CD4-positive, CD25-positive, alpha-beta regulatory T cell (primary cell): Measurements from ENCODE around the gene ESAM. TPM values are rescaled to one million over a fixed set of nuclear protein-coding genes. Genes with fewer than 3 reads are reported as not detected.

Source experiments
- ATAC-seq, 2 donors: fragments of 150-1000 bp; cut with Tn5 transposase; one replicate each; pipeline ENCODE4 v1.10.0; 2021; ENCODE audit warnings: low read depth in 2 of 2, moderate number of reproducible peaks in 2 of 2, moderate library complexity in 1 of 2
- DNase-seq, 3 donors: peaks; one replicate each; pipeline versions ENCODE4 v3.0.0 to v3.0.0-alpha.2; 2012 to 2022; ENCODE audit warnings: mixed read lengths in 1 of 3
- H3K27ac ChIP-seq: one replicate; pipeline ENCODE4 v1.7.0; 2013; ENCODE audit warnings: mild to moderate bottlenecking, low read length; ENCODE audit not compliant: insufficient read depth, poor library complexity, severe bottlenecking
- H3K27me3 ChIP-seq: one replicate; pipeline ENCODE4 v1.7.0; 2013; ENCODE audit warnings: low read length; ENCODE audit not compliant: control insufficient read depth, insufficient read depth
- H3K36me3 ChIP-seq: one replicate; pipeline ENCODE4 v1.7.0; 2013; ENCODE audit warnings: mild to moderate bottlenecking, low read length, moderate library complexity; ENCODE audit not compliant: control insufficient read depth, insufficient read depth
- H3K4me1 ChIP-seq: 2 replicates; pipeline ENCODE4 v1.7.0; 2013; ENCODE audit warnings: mild to moderate bottlenecking, low read length; ENCODE audit not compliant: insufficient read depth, control insufficient read depth, poor library complexity, severe bottlenecking
- H3K4me3 ChIP-seq: one replicate; pipeline ENCODE4 v1.7.0; 2013; ENCODE audit warnings: low read depth, mild to moderate bottlenecking, low read length, moderate library complexity
- H3K9me3 ChIP-seq, 2 experiments: 1 replicate in 1 of 2; 2 replicates in 1 of 2; pipeline ENCODE4 v1.7.0; 2013; ENCODE audit warnings: low read length in 2 of 2, mild to moderate bottlenecking in 1 of 2, moderate library complexity in 1 of 2; ENCODE audit not compliant: control insufficient read depth in 2 of 2
- H3K27ac Mint-ChIP-seq, 3 donors: one replicate each; pipeline ENCODE4 v1.8.0; 2020 to 2022; ENCODE audit warnings: mild to moderate bottlenecking in 3 of 3, mixed read lengths in 3 of 3, moderate library complexity in 2 of 3
- H3K27me3 Mint-ChIP-seq: one replicate; pipeline ENCODE4 v1.8.0; 2022; ENCODE audit warnings: mild to moderate bottlenecking, mixed read lengths
- H3K36me3 Mint-ChIP-seq: one replicate; pipeline ENCODE4 v1.8.0; 2020; ENCODE audit warnings: mixed read lengths
- H3K4me1 Mint-ChIP-seq, 4 donors: one replicate each; pipeline ENCODE4 v1.8.0; 2020 to 2022; ENCODE audit warnings: mixed read lengths in 4 of 4, mild to moderate bottlenecking in 1 of 4
- H3K4me3 Mint-ChIP-seq, 4 donors: one replicate each; pipeline ENCODE4 v1.8.0; 2020 to 2022; ENCODE audit warnings: mild to moderate bottlenecking in 4 of 4, mixed read lengths in 4 of 4, moderate library complexity in 3 of 4
- H3K9me3 Mint-ChIP-seq, 7 donors: one replicate each; pipeline ENCODE4 v1.8.0; 2020 to 2022; ENCODE audit warnings: mixed read lengths in 7 of 7, mild to moderate bottlenecking in 3 of 7, moderate library complexity in 2 of 7
- polyA plus RNA-seq, 4 donors: library from polyadenylated mRNA; unstranded; fragments of 300-500 nt; fragmentation: Illumina TruSeq; gene quantifications; one replicate each; pipeline ENCODE4 v1.2.3, GENCODE V29; 2021
- total RNA-seq: library from RNA; stranded (reverse); gene quantifications from one replicate; pipeline ENCODE4 v1.2.3, GENCODE V29; 2022

The ESAM gene
- total and polyA plus RNA-seq, 5 donors from 2014 or later = 0.55 to 3.1 (median 2.6) TPM; not detected in 1

GRCh38 chr11:124754309-124754708 lies 7.8 kb downstream of the ESAM start:
- H3K36me3 ChIP-seq = no peaks in the 10 kb centered on the region
- no peak for ATAC-seq

GRCh38 chr11:124753624-124754023 lies 8.5 kb downstream of the ESAM start:
- H3K9me3 Mint-ChIP-seq = peaks cover 0 to 2% (median 0%) of the 10 kb centered on the region in 7 donors
- H3K27me3 Mint-ChIP-seq = peaks cover 39% of the 10 kb centered on the region
- Histone ChIP-seq H3K9me3 (no peaks in the 10 kb centered on the region), H3K27ac (no peak overlapping the region), H3K4me3 (no peak overlapping the region), H3K36me3 (no peaks in the 10 kb centered on the region), H3K4me1 (peaks cover 6% of the 10 kb centered on the region), H3K27me3 (peaks cover 5% of the 10 kb centered on the region)
- H3K36me3 Mint-ChIP-seq = no peaks in the 10 kb centered on the region
- H3K4me3 Mint-ChIP-seq = peak overlapping the region in 1 of 4 donors; percentile 45
- ATAC-seq (no peak), DNase-seq (no peak)
- H3K27ac Mint-ChIP-seq = no peak overlapping the region
- H3K4me1 Mint-ChIP-seq = peaks cover 0 to 14% (median 5%) of the 10 kb centered on the region in 4 donors

More at GRCh38 chr11:124754309-124754708, 7.8 kb downstream of the ESAM start:
- Histone ChIP-seq H3K4me1 (peaks cover 13% of the 10 kb centered on the region), H3K27me3 (peaks cover 5% of the 10 kb centered on the region), H3K9me3 (no peaks in the 10 kb centered on the region), H3K27ac (no peak overlapping the region), H3K4me3 (no peak overlapping the region)
- DNase-seq = no peak
- no peak overlapping the region for H3K4me3 Mint-ChIP-seq
- peaks cover 0 to 15% (median 5%) of the 10 kb centered on the region in 4 donors for H3K4me1 Mint-ChIP-seq
- peaks cover 46% of the 10 kb centered on the region for H3K27me3 Mint-ChIP-seq
- peaks cover 0 to 2% (median 0%) of the 10 kb centered on the region in 7 donors for H3K9me3 Mint-ChIP-seq
- H3K27ac Mint-ChIP-seq = no peak overlapping the region
- H3K36me3 Mint-ChIP-seq = no peaks in the 10 kb centered on the region

GRCh38 chr11:124753205-124753604 lies 8.9 kb downstream of the ESAM start:
- Mint-ChIP-seq H3K4me1 (peaks cover 0 to 12% (median 2%) of the 10 kb centered on the region in 4 donors), H3K27me3 (peaks cover 35% of the 10 kb centered on the region), H3K36me3 (no peaks in the 10 kb centered on the region), H3K4me3 (peak overlapping the region in 2 of 4 donors; percentile 29 to 45), H3K9me3 (peaks cover 0 to 1% (median 0%) of the 10 kb centered on the region in 7 donors), H3K27ac (no peak overlapping the region)
- Histone ChIP-seq H3K9me3 (no peaks in the 10 kb centered on the region), H3K27ac (no peak overlapping the region), H3K4me3 (no peak overlapping the region), H3K4me1 (peaks cover 2% of the 10 kb centered on the region), H3K27me3 (peaks cover 5% of the 10 kb centered on the region), H3K36me3 (no peaks in the 10 kb centered on the region)
- no peak for ATAC-seq
- no peak for DNase-seq

GRCh38 chr11:124752471-124753102 lies 9.5 kb downstream of the ESAM start:
- ATAC-seq = no peak
- H3K36me3 Mint-ChIP-seq = no peaks in the 10 kb centered on the region
- Histone ChIP-seq H3K36me3 (no peaks in the 10 kb centered on the region), H3K4me1 (no peaks in the 10 kb centered on the region), H3K27me3 (peaks cover 1% of the 10 kb centered on the region), H3K4me3 (no peak overlapping the region), H3K27ac (no peak overlapping the region), H3K9me3 (no peaks in the 10 kb centered on the region)
- peak overlapping the region in 1 of 4 donors; percentile 45 for H3K4me3 Mint-ChIP-seq
- peak overlapping the region in 1 of 3 donors; percentile 93 for H3K27ac Mint-ChIP-seq
- no peak for DNase-seq
- peaks cover 0 to 10% (median 0%) of the 10 kb centered on the region in 4 donors for H3K4me1 Mint-ChIP-seq
- H3K27me3 Mint-ChIP-seq = peaks cover 29% of the 10 kb centered on the region
- peaks cover 0 to 1% (median 0%) of the 10 kb centered on the region in 7 donors for H3K9me3 Mint-ChIP-seq

GRCh38 chr11:124751741-124752470 lies 10.2 kb downstream of the ESAM start, which contains the start of gene VSIG2:
TSS of gene VSIG2 (minus strand) at chr11:124752255. CDS start at chr11:124752137, 118 bp downstream.
- Mint-ChIP-seq H3K4me1 (peaks cover 0 to 12% (median 0%) of the 10 kb centered on the region in 4 donors), H3K4me3 (peak within 1 kb of the TSS in 1 of 4 donors; percentile 56), H3K27ac (peak within 1 kb of the TSS in 1 of 3 donors; percentile 93), H3K9me3 (peaks cover 0 to 1% (median 0%) of the 10 kb centered on the region in 7 donors), H3K27me3 (peaks cover 23% of the 10 kb centered on the region), H3K36me3 (no peaks in the 10 kb centered on the region)
- no peaks in the 10 kb centered on the region for H3K9me3 ChIP-seq
- H3K36me3 ChIP-seq = no peaks in the 10 kb centered on the region
- no peak within 1 kb of the TSS for H3K27ac ChIP-seq
- no peaks in the 10 kb centered on the region for H3K4me1 ChIP-seq
- no peak for DNase-seq
- ATAC-seq = no peak
- no peak within 1 kb of the TSS for H3K4me3 ChIP-seq
- H3K27me3 ChIP-seq = no peaks in the 10 kb centered on the region

GRCh38 chr11:124751391-124751740 lies 10.7 kb downstream of the ESAM start:
- Mint-ChIP-seq H3K36me3 (no peaks in the 10 kb centered on the region), H3K9me3 (no peaks in the 10 kb centered on the region)
- H3K27ac ChIP-seq = no peak overlapping the region

GRCh38 chr11:124749912-124750311 lies 12.2 kb downstream of the ESAM start:
- Histone ChIP-seq H3K27ac (no peak overlapping the region), H3K4me1 (peaks cover 7% of the 10 kb centered on the region), H3K4me3 (no peak overlapping the region), H3K27me3 (no peaks in the 10 kb centered on the region), H3K36me3 (no peaks in the 10 kb centered on the region), H3K9me3 (no peaks in the 10 kb centered on the region)
- peak overlapping the region in 1 of 3 donors; percentile 20 for H3K27ac Mint-ChIP-seq
- H3K9me3 Mint-ChIP-seq = no peaks in the 10 kb centered on the region
- no peak for DNase-seq
- no peaks in the 10 kb centered on the region for H3K36me3 Mint-ChIP-seq
- H3K4me3 Mint-ChIP-seq = peak overlapping the region in 1 of 4 donors; percentile 56
- ATAC-seq = no peak
- peaks cover 19% of the 10 kb centered on the region for H3K27me3 Mint-ChIP-seq
- peaks cover 0 to 21% (median 3%) of the 10 kb centered on the region in 4 donors for H3K4me1 Mint-ChIP-seq

More at GRCh38 chr11:124751391-124751740, 10.7 kb downstream of the ESAM start:
- Histone ChIP-seq H3K27me3 (no peaks in the 10 kb centered on the region), H3K36me3 (no peaks in the 10 kb centered on the region), H3K4me3 (no peak overlapping the region), H3K9me3 (no peaks in the 10 kb centered on the region), H3K4me1 (no peaks in the 10 kb centered on the region)
- H3K4me1 Mint-ChIP-seq = peaks cover 0 to 16% (median 2%) of the 10 kb centered on the region in 4 donors
- DNase-seq (no peak), ATAC-seq (no peak)
- peaks cover 21% of the 10 kb centered on the region for H3K27me3 Mint-ChIP-seq
- H3K4me3 Mint-ChIP-seq = no peak overlapping the region
- H3K27ac Mint-ChIP-seq = no peak overlapping the region
